Prostate gland (tissue), 2 donors: Measurements from ENCODE around the gene AK8. TPM values are rescaled to one million over a fixed set of nuclear protein-coding genes. Genes with fewer than 3 reads are reported as not detected.

Experiments
- DNase-seq: peaks from one replicate; pipeline ENCODE4 v3.0.0-alpha.2; 2019; ENCODE audit warnings: low spot score
- H3K27ac ChIP-seq, 2 donors: fragments of 200-600 bp; sonication (generic); 2 replicates each; pipeline ENCODE4 v1.5.1; 2017 to 2019
- H3K27me3 ChIP-seq: fragments of 200-600 bp; sonication (generic); replicated peaks from 2 replicates; pipeline ENCODE4 v1.5.1; 2019; ENCODE audit not compliant: insufficient read depth
- H3K36me3 ChIP-seq, 2 donors: fragments of 200-600 bp; sonication (generic); 1 replicate in 1 of 2; 2 replicates in 1 of 2; pipeline versions ENCODE4 v1.5.1 to v1.8.1; 2017 to 2019
- H3K4me1 ChIP-seq: fragments of 200-600 bp; sonication (generic); replicated peaks from 2 replicates; pipeline ENCODE4 v1.5.1; 2019
- H3K4me3 ChIP-seq, 2 donors: fragments of 200-600 bp; sonication (generic); 2 replicates each; pipeline ENCODE4 v1.5.1; 2017 to 2019
- H3K9me3 ChIP-seq: fragments of 200-600 bp; sonication (generic); 2 replicates; pipeline ENCODE4 v1.5.1; 2017
- CTCF ChIP-seq, 4 experiments: fragments of 200-600 bp in 2 of 4; fragments of 450-650 bp in 2 of 4; sonication (generic) in 2 of 4; IDR thresholded peaks; 1 replicate in 3 of 4; 2 replicates in 1 of 4; pipeline ENCODE4 v1.5.1; 2016 to 2019; ENCODE audit warnings: antibody characterized with exemption in 4 of 4, mild to moderate bottlenecking in 2 of 4, moderate library complexity in 2 of 4
- POLR2A ChIP-seq: fragments of 450-650 bp; IDR thresholded peaks from one replicate; pipeline ENCODE4 v1.6.1; 2016; ENCODE audit warnings: antibody characterized with exemption, mild to moderate bottlenecking
- POLR2AphosphoS5 ChIP-seq: sonication (generic); formaldehyde crosslinking; IDR thresholded peaks from one replicate; pipeline ENCODE4 v1.6.1; 2017; ENCODE audit warnings: antibody characterized with exemption
- WGBS: methylation state at CpG from one replicate; pipeline ENCODE4 v1.1.5; 2018; 5-methylcytosine and 5-hydroxymethylcytosine counted together
- intact Hi-C: fragments of 100-400 bp; cut with DNase I; formaldehyde crosslinking; loops from one replicate; pipeline ENCODE4 v1.14.2; 2022
- total RNA-seq, 2 donors: library from RNA; depleted of rRNA; stranded (reverse); fragments of >200 nt; gene quantifications; one replicate each; pipeline ENCODE4 v1.1.0, GENCODE V29; 2016

The AK8 gene
- total RNA-seq, 2 donors from 2014 or later, result 3.3 to 4.1 TPM

GRCh38 chr9:132810314-132810713 lies 67.8 kb downstream of the AK8 start:
- intact Hi-C loops, result no loop called here
- Histone ChIP-seq H3K4me3 (no peak overlapping the region), H3K4me1 (no peaks in the 10 kb centered on the region), H3K27ac (no peak overlapping the region), H3K9me3 (no peaks in the 10 kb centered on the region), H3K27me3 (no peaks in the 10 kb centered on the region), H3K36me3 (no peaks in the 10 kb centered on the region)
- TF ChIP-seq POLR2A, result no peak
- 87% methylated on average over 11 of the region's 11 CpGs for WGBS
- DNase-seq, result no peak

- H3K4me1 ChIP-seq, result no peaks in the 10 kb centered on the region
- no peaks in the 10 kb centered on the region for H3K9me3 ChIP-seq
- WGBS, result 75% methylated on average over 11 of the region's 11 CpGs
- TF ChIP-seq CTCF (IDR thresholded peaks at IDR 0.05) (no peak), POLR2A (no peak), POLR2AphosphoS5 (no peak)
- no peak for DNase-seq
- intact Hi-C loops, result loop anchor here (10.0 kb wide), 1 partner anchor 165 kb away; the partner anchor contains the start of gene GFI1B
- no peak overlapping the region for H3K27ac ChIP-seq
- no peak overlapping the region for H3K4me3 ChIP-seq
- no peaks in the 10 kb centered on the region for H3K27me3 ChIP-seq
- H3K36me3 ChIP-seq, result no peaks in the 10 kb centered on the region
These were observed 68.3 kb downstream of the AK8 start for GRCh38 chr9:132809677-132810271.

GRCh38 chr9:132808645-132809044 lies 69.4 kb downstream of the AK8 start:
- Histone ChIP-seq H3K9me3 (no peaks in the 10 kb centered on the region), H3K27ac (no peak overlapping the region), H3K27me3 (no peaks in the 10 kb centered on the region), H3K36me3 (no peaks in the 10 kb centered on the region), H3K4me1 (no peaks in the 10 kb centered on the region), H3K4me3 (no peak overlapping the region)
- no peak for DNase-seq
- TF ChIP-seq POLR2AphosphoS5, result no peak
- no peak for TF ChIP-seq POLR2A
- no peak for TF ChIP-seq CTCF (IDR thresholded peaks at IDR 0.05)
- 85% methylated on average over 6 of the region's 6 CpGs for WGBS
- intact Hi-C loops, result loop anchor here (10.0 kb wide), 1 partner anchor 166 kb away; the partner anchor contains the start of gene GFI1B

GRCh38 chr9:132806723-132807421 lies 71.2 kb downstream of the AK8 start:
- no peaks in the 10 kb centered on the region for H3K4me1 ChIP-seq
- no peaks in the 10 kb centered on the region for H3K9me3 ChIP-seq
- intact Hi-C loops, result loop anchor here (10.0 kb wide), 1 partner anchor 168 kb away; the partner anchor contains the start of gene GFI1B
- peak; percentile 27 for DNase-seq
- no peak for TF ChIP-seq CTCF (IDR thresholded peaks at IDR 0.05)
- no peak for TF ChIP-seq POLR2AphosphoS5
- TF ChIP-seq POLR2A, result no peak
- 50% methylated on average over 13 of the region's 13 CpGs for WGBS
- no peaks in the 10 kb centered on the region for H3K27me3 ChIP-seq
- no peak overlapping the region for H3K27ac ChIP-seq
- no peaks in the 10 kb centered on the region for H3K36me3 ChIP-seq
- H3K4me3 ChIP-seq, result no peak overlapping the region

- TF ChIP-seq POLR2AphosphoS5 (no peak), CTCF (IDR thresholded peaks at IDR 0.05) (no peak), POLR2A (no peak)
- Histone ChIP-seq H3K36me3 (no peaks in the 10 kb centered on the region), H3K4me1 (no peaks in the 10 kb centered on the region), H3K9me3 (no peaks in the 10 kb centered on the region), H3K27ac (no peak overlapping the region), H3K4me3 (no peak overlapping the region), H3K27me3 (no peaks in the 10 kb centered on the region)
- no peak for DNase-seq
- intact Hi-C loops, result loop anchor here (10.0 kb wide), 1 partner anchor 168 kb away; the partner anchor contains the start of gene GFI1B
- WGBS, result 53% methylated on average over 9 of the region's 9 CpGs
These were observed 71.8 kb downstream of the AK8 start for GRCh38 chr9:132806306-132806705.
